Psoas muscle (tissue), 8 donors: ENCODE results near the gene SPAG8. TPM values are rescaled to one million over a fixed set of nuclear protein-coding genes. Genes with fewer than 3 reads are reported as not detected.

Source experiments
- ATAC-seq, 4 donors: fragments of 200-7000 bp; cut with Tn5 transposase; one replicate each; pipeline ENCODE4 v1.9.1; 2020; ENCODE audit warnings: moderate library complexity in 3 of 4, mild to moderate bottlenecking in 2 of 4
- DNase-seq, 2 donors: peaks; one replicate each; pipeline ENCODE4 v3.0.0-alpha.2; 2020
- H3K27ac ChIP-seq: fragments of 200-600 bp; one replicate; pipeline ENCODE4 v1.8.0; 2022
- H3K27me3 ChIP-seq, 3 donors: fragments of 200-600 bp in 1 of 3; one replicate each; pipeline versions ENCODE4 v1.6.1 to v1.8.0; 2013 to 2022; ENCODE audit warnings: low read length in 2 of 3, mild to moderate bottlenecking in 2 of 3, moderate library complexity in 1 of 3; ENCODE audit not compliant: insufficient read depth in 3 of 3
- H3K36me3 ChIP-seq, 2 donors: fragments of 200-600 bp in 1 of 2; one replicate each; pipeline versions ENCODE4 v1.6.1 to v1.8.0; 2013 to 2022; ENCODE audit warnings: low read depth in 1 of 2, mild to moderate bottlenecking in 1 of 2, moderate library complexity in 1 of 2; ENCODE audit not compliant: insufficient read depth in 1 of 2
- H3K4me1 ChIP-seq: fragments of 200-600 bp; one replicate; pipeline ENCODE4 v1.8.0; 2022
- H3K4me3 ChIP-seq: fragments of 200-600 bp; one replicate; pipeline ENCODE4 v1.8.0; 2022; ENCODE audit warnings: mild to moderate bottlenecking
- H3K9me3 ChIP-seq: fragments of 200-600 bp; one replicate; pipeline ENCODE4 v1.8.0; 2022
- CTCF ChIP-seq: fragments of 200-600 bp; IDR thresholded peaks from one replicate; pipeline ENCODE4 v1.8.0; 2022; ENCODE audit warnings: antibody characterized with exemption
- WGBS, 3 donors: extraction: QIAGEN DNeasy Blood & Tissue Kit; methylation state at CpG; one replicate each; pipeline versions ENCODE4 v1.1.6 to v1.1.7; 2013; 5-methylcytosine and 5-hydroxymethylcytosine counted together
- intact Hi-C, 2 donors: fragments of 100-400 bp; cut with DNase I; formaldehyde crosslinking; loops; one replicate each; pipeline versions ENCODE4 v1.11.0 to v1.14.2; 2022
- polyA plus RNA-seq, 3 donors: library from polyadenylated mRNA; stranded (reverse); fragments of 200-250 nt; gene quantifications; one replicate each; pipeline ENCODE4 v1.2.3, GENCODE V29; 2013
- total RNA-seq, 4 donors: library from RNA; stranded (reverse); fragmentation: NEBNext Ultra II Directional in 2 of 4; extraction: Animal tissue kit (Norgen Biotek cat#: 25700) in 2 of 4; gene quantifications; one replicate each; pipeline versions ENCODE4 v1.2.1 to v1.2.4, GENCODE V29; 2021 to 2023
- donor health status: healthy with polysubstance abuse.
- donor health status: DM: no; HTN: no; CAD: no; lungs with moderate emphysema.
- donor health status: Bipolar disorder and iron deficiency.
- donor health status: healthy.
- donor health status: DM: yes; HTN: yes; CAD: no.
- donor health status: DM: no; HTN: no; CAD: no.
- donor health status: DM: no; HTN: no; CAD: no.
- donor health status: DM: yes; HTN: yes; CAD: no.

The SPAG8 gene
- total and polyA plus RNA-seq, 7 donors = 0.25 to 1.3 (median 0.93) TPM

- H3K27ac ChIP-seq = no peak overlapping the region
- no peak overlapping the region for H3K4me3 ChIP-seq
- DNase-seq (no peak), ATAC-seq (no peak)
- TF ChIP-seq CTCF = no peak
- peaks cover 7% of the 10 kb centered on the region for H3K4me1 ChIP-seq
- intact Hi-C loops = loop anchor here in 1 of 2 donors (5.0 kb wide), 1 partner anchor 49 kb away; no protein-coding TSS in a partner anchor
- WGBS, 3 donors = 83 to 88% (median 87%) methylated on average over 25 of the region's 25 CpGs
- H3K27me3 ChIP-seq = no peaks in the 10 kb centered on the region
- H3K36me3 ChIP-seq = peaks cover 0 to 14% of the 10 kb centered on the region in 2 donors
- no peaks in the 10 kb centered on the region for H3K9me3 ChIP-seq
Measured at GRCh38 chr9:35852876-35853865, 41.1 kb upstream of the SPAG8 start.

GRCh38 chr9:35852267-35852815, 40.3 kb upstream of the SPAG8 start:
- no peak overlapping the region for H3K4me3 ChIP-seq
- H3K27ac ChIP-seq = no peak overlapping the region
- WGBS, 3 donors = 86 to 93% (median 86%) methylated on average over 2 of the region's 2 CpGs
- no peak for DNase-seq
- no peaks in the 10 kb centered on the region for H3K9me3 ChIP-seq
- peaks cover 16% of the 10 kb centered on the region for H3K4me1 ChIP-seq
- intact Hi-C loops = loop anchor here in 1 of 2 donors (5.0 kb wide), 1 partner anchor 50 kb away; no protein-coding TSS in a partner anchor
- no peak for TF ChIP-seq CTCF
- no peaks in the 10 kb centered on the region for H3K27me3 ChIP-seq
- ATAC-seq = no peak
- H3K36me3 ChIP-seq = peaks cover 0 to 14% of the 10 kb centered on the region in 2 donors

GRCh38 chr9:35847792-35848572, 35.9 kb upstream of the SPAG8 start:
- H3K36me3 ChIP-seq = peaks cover 0 to 16% of the 10 kb centered on the region in 2 donors
- intact Hi-C loops = no loop called here
- ATAC-seq = peak; percentile 96 to 98 (median 96)
- H3K27ac ChIP-seq = peak overlapping the region; percentile 84
- H3K4me3 ChIP-seq = peak overlapping the region; percentile 16
- no peak for TF ChIP-seq CTCF
- H3K27me3 ChIP-seq = no peaks in the 10 kb centered on the region
- H3K4me1 ChIP-seq = peaks cover 36% of the 10 kb centered on the region
- DNase-seq = no peak
- WGBS, 3 donors = 45 to 55% (median 45%) methylated on average over 4 of the region's 4 CpGs
- no peaks in the 10 kb centered on the region for H3K9me3 ChIP-seq

- Histone ChIP-seq H3K9me3 (no peaks in the 10 kb centered on the region), H3K4me1 (peaks cover 36% of the 10 kb centered on the region), H3K27ac (peak overlapping the region; percentile 84), H3K4me3 (no peak overlapping the region), H3K27me3 (no peaks in the 10 kb centered on the region), H3K36me3 (peaks cover 0 to 18% of the 10 kb centered on the region in 2 donors)
- DNase-seq = no peak
- intact Hi-C loops = no loop called here
- ATAC-seq = no peak
- 74 to 76% (median 74%) methylated on average over 40 to 53 of the region's 53 CpGs for WGBS, 3 donors
- no peak for TF ChIP-seq CTCF
Measured at GRCh38 chr9:35845824-35846771, 34.0 kb upstream of the SPAG8 start.
